ENCODE results near the gene ADM2.

The ADM2 gene

GRCh38 chr22:50456026-50456425, 25.3 kb upstream of the ADM2 start (continued):
- no peak for TF ChIP-seq POU6F1 (CRISPR knock-in tag; IDR thresholded peaks at IDR 0.05; ENCODE audit: borderline replicate concordance, low read depth)

- peak; percentile 33; the same call in 2 of the 3 replicates for ATAC-seq
- TF ChIP-seq PPARA (CRISPR knock-in tag; IDR thresholded peaks at IDR 0.05; ENCODE audit: borderline replicate concordance) (no peak), TOX (CRISPR knock-in tag; IDR thresholded peaks at IDR 0.05; ENCODE audit: borderline replicate concordance) (no peak), ARNTL (CRISPR knock-in tag; IDR thresholded peaks at IDR 0.05; ENCODE audit: borderline replicate concordance, low read depth) (no peak), TCF4 (CRISPR knock-in tag; IDR thresholded peaks at IDR 0.05; ENCODE audit: borderline replicate concordance) (no peak), ZNF8 (CRISPR knock-in tag; IDR thresholded peaks at IDR 0.05) (no peak), ESRRG (CRISPR knock-in tag; IDR thresholded peaks at IDR 0.05) (no peak), ZNF565 (CRISPR knock-in tag; conservative IDR thresholded peaks at IDR 0.05; ENCODE audit: low read depth) (no peak), TSHZ2 (CRISPR knock-in tag; IDR thresholded peaks at IDR 0.05) (no peak), CSRNP3 (CRISPR knock-in tag; IDR thresholded peaks at IDR 0.05) (no peak), OSR1 (CRISPR knock-in tag; IDR thresholded peaks at IDR 0.05) (no peak), BACH2 (CRISPR knock-in tag; IDR thresholded peaks at IDR 0.05; ENCODE audit: borderline replicate concordance) (no peak), PATZ1 (CRISPR knock-in tag; IDR thresholded peaks at IDR 0.05; ENCODE audit: borderline replicate concordance) (no peak), CSDC2 (CRISPR knock-in tag; IDR thresholded peaks at IDR 0.05) (no peak), ZC3H10 (CRISPR knock-in tag; IDR thresholded peaks at IDR 0.05) (no peak), POU6F1 (CRISPR knock-in tag; IDR thresholded peaks at IDR 0.05; ENCODE audit: borderline replicate concordance, low read depth) (no peak), GLIS3 (CRISPR knock-in tag; IDR thresholded peaks at IDR 0.05) (no peak), SNAI2 (CRISPR knock-in tag; IDR thresholded peaks at IDR 0.05) (no peak), ZFP30 (CRISPR knock-in tag; IDR thresholded peaks at IDR 0.05) (no peak), RARB (CRISPR knock-in tag; IDR thresholded peaks at IDR 0.05) (no peak), ZFP3 (CRISPR knock-in tag; IDR thresholded peaks at IDR 0.05) (no peak)
These were observed 24.7 kb upstream of the ADM2 start for GRCh38 chr22:50456466-50457234.

GRCh38 chr22:50459016-50459415, 22.3 kb upstream of the ADM2 start:
- no peak for TF ChIP-seq CSRNP3 (CRISPR knock-in tag; IDR thresholded peaks at IDR 0.05)
- no peak for TF ChIP-seq TOX (CRISPR knock-in tag; IDR thresholded peaks at IDR 0.05; ENCODE audit: borderline replicate concordance)
- no peak for TF ChIP-seq CREB5 (CRISPR knock-in tag; IDR thresholded peaks at IDR 0.05; ENCODE audit: low read depth)
- no peak for TF ChIP-seq ZNF565 (CRISPR knock-in tag; conservative IDR thresholded peaks at IDR 0.05; ENCODE audit: low read depth)
- TF ChIP-seq BACH2 (CRISPR knock-in tag; IDR thresholded peaks at IDR 0.05; ENCODE audit: borderline replicate concordance), result no peak
- no peak for ATAC-seq

All from SK-N-SH treated with all-trans-retinoic acid at 6 μM for 48 hours (cell line).